DND-41 (cell line): ENCODE results near the gene NPAS2.

Experiments used
- CTCF ChIP-seq: IDR thresholded peaks from 2 replicates; pipeline ENCODE4 v1.5.1; 2012; ENCODE audit warnings: borderline replicate concordance, low read length, moderate library complexity, mild to moderate bottlenecking; ENCODE audit not compliant: poor library complexity, severe bottlenecking; ENCODE audit errors: extremely low read depth
- EZH2 ChIP-seq: IDR thresholded peaks from 3 replicates; pipeline ENCODE4 v1.6.1; 2012; ENCODE audit warnings: borderline replicate concordance, low read depth, mild to moderate bottlenecking, moderate library complexity, low read length, inconsistent platforms; ENCODE audit not compliant: severe bottlenecking

- TF ChIP-seq EZH2 (no peak), CTCF (no peak)
These were observed 57.6 kb downstream of the NPAS2 start for GRCh38 chr2:100877555-100877954.
